Subcutaneous adipose tissue (tissue), 4 donors: ENCODE data around the gene ASF1A. TPM values are rescaled to one million over a fixed set of nuclear protein-coding genes. Genes with fewer than 3 reads are reported as not detected.

Experiments
- CTCF ChIP-seq: fragments of 450-650 bp; IDR thresholded peaks from one replicate; pipeline ENCODE4 v1.5.1; 2016; ENCODE audit warnings: low read depth, mild to moderate bottlenecking, control low read depth, antibody characterized with exemption, moderate library complexity
- total RNA-seq, 4 donors: library from RNA; depleted of rRNA; stranded (reverse); fragments of >200 nt; gene quantifications; one replicate each; pipeline ENCODE4 v1.1.0, GENCODE V29; 2016

Gene ASF1A
- total RNA-seq, 4 donors from 2014 or later: 5.3 to 11.4 (median 8.3) TPM

- no peak for TF ChIP-seq CTCF
Measured at GRCh38 chr6:118932421-118932820, 38.5 kb downstream of the ASF1A start.

GRCh38 chr6:118933855-118934460 lies 40.0 kb downstream of the ASF1A start:
- no peak for TF ChIP-seq CTCF

- no peak for TF ChIP-seq CTCF
Measured at GRCh38 chr6:118934461-118935330, 40.7 kb downstream of the ASF1A start, which contains the start of gene MCM9. MCM9 (minus strand) TSS chr6:118935159; CDS start chr6:118931723, 3,436 bp downstream.

- no peak for TF ChIP-seq CTCF
Measured at GRCh38 chr6:118935331-118935668, 41.3 kb downstream of the ASF1A start.

GRCh38 chr6:118935978-118936703 lies 42.2 kb downstream of the ASF1A start:
- no peak for TF ChIP-seq CTCF

- no peak for TF ChIP-seq CTCF
Measured at GRCh38 chr6:118939683-118940082, 45.7 kb downstream of the ASF1A start.

- TF ChIP-seq CTCF: no peak
Measured at GRCh38 chr6:118940770-118941169, 46.8 kb downstream of the ASF1A start.
